GM19397 (cell line): ENCODE results near the gene RBM26.

ENCODE experiments used
- ATAC-seq: cut with Tn5 transposase; IDR thresholded peaks from one replicate; pipeline ENCODE4 v1.9.1; 2021; ENCODE audit warnings: mild to moderate bottlenecking, moderate library complexity; ENCODE audit not compliant: unreplicated experiment

The RBM26 gene

DNA sequence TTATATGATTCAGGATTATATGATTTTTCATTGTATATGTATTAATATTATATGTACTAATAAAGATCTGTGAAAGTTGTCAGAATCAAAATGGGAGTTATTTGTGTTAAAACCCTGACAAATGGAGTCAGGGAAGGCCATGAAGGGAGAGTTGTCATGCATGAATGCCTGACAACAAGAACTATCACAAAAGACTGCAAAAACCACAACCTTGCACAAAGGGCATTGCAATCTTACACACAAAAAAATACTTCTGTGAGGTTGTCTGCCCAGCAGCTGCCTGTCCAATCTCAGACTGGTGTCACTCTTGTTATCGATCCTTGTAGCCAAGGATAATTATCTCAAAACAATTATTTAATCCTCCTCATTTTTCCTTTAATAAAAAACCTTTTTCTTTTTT, 21.2 kb upstream of the RBM26 start:
- ATAC-seq: no peak

DNA sequence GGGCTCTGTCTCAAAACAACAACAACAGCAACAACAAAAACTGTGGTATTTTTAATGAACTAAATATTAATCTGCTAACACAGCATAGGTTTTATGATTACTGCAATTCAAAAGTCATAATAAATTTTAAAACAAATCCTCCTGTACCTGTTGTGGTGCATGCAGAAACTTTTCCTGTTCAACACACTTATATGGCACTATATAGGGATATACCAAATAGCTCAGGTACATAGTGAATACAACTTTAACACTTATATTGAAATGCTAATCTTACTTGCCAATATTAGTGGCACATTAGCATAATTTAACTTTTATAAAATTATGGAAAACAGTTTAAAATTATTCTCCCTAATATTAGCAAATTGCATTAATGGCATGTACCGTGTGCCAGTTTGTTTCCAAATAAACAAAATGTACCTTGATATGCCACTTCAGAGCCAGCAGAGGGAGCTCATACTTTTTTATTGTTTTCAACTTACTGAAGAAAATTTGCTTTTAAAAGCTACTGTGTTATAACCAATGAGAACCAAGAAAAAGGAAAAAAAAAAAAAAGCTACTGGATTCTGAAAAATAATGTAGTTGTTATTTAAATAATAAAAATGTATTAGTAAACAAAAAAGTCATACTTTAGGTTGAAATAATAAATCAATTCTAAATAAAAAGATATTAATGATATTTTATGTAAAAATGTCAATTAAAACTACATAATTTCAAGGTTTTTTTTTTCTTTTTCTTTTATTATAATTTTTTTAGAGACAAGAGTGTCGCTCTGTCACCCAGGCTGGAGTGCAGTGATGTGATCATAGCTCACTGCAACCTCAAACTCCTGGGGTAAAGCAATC, 18.0 kb upstream of the RBM26 start:
- peak; percentile 66 for ATAC-seq

DNA sequence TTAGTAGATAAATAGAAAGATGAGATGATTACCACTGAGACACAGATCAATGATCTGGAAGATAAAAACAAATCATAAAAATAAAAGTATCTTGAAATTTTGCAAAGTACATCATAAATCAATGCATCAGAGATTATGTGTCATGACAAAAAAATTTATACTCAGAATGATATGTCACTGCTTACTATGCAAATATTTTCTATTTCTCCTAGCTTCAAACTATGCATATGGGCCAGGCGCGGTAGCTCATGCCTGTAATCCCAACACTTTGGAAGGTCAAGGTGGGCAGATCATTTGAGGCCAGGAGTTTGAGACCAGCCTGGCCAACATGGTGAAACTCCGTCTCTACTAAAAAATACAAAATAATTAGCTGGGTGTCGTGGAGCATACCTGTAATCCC, 17.3 kb upstream of the RBM26 start:
- no peak for ATAC-seq

DNA sequence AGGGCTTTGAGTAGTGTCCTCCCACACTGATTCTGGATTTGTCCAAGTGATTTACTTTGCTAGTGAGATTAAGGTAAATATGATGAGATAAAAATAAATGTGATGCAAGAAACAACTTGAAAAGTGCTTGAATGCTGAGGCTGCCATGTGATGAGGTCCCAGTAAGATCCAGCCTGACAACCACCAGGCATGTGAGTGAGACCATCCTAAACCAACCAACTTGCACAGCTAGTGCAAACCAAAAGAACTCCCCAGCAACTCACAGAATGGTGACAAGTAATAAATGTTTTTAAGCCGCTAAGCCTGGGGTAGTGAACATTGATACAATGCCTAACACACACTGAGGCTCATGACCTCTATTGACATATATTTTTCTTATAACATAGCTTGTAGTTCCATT, 13.3 kb upstream of the RBM26 start:
- no peak for ATAC-seq

DNA sequence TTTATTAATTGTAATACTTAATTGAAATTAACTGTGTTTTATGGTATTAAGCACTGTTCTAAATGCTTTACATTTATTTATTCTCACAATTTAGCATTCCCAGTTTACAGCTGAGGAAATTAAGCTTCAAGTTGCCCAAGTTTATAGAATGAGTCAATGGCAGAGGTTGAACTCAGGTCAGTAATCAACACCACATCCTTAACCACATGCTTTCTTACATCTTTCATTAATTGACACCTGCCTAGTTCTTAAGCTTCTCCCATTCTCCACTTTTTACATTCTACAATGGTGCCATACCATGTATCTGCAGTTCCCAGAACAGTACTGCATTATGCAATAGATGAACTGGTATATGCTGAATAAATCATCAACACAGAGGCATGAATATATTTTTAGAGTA, 11.7 kb upstream of the RBM26 start:
- no peak for ATAC-seq

DNA sequence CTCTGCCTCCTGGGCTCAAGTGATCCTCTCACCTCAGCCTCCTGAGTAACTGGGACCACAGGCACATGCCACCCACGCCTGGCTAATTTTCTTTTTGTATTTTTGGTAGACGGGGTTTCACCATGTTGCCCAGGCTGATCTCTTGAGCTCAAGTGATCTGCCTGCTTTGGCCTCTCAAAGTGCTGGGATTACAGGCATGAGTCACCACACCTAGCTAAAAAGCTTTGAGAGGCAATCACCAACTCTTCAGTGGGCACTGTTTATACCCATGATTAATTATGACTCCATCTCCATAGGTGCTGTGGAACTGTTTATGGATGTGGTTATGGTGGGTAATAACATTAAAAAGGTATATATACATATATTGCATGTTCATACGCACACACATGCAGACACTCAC, 7.5 kb upstream of the RBM26 start:
- ATAC-seq: no peak

DNA sequence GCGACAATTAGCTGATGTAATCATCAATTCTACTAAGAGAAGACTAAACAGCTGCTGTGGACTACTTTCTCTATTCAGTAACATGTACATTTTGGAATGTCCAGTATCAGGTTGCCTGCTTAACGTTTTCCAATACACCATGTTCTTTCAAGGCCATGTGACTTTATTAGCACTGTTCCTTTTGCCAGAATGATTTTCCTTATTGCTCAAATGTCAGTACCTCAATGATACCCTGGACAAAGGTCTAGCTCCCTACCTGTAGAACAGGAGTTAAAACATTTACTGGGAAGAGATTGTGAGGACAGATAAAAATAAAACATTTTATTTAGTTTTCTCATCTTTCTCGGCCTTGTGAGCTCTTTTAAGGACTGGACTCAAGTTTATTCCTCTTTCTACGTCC, 3.8 kb upstream of the RBM26 start:
- no peak for ATAC-seq

DNA sequence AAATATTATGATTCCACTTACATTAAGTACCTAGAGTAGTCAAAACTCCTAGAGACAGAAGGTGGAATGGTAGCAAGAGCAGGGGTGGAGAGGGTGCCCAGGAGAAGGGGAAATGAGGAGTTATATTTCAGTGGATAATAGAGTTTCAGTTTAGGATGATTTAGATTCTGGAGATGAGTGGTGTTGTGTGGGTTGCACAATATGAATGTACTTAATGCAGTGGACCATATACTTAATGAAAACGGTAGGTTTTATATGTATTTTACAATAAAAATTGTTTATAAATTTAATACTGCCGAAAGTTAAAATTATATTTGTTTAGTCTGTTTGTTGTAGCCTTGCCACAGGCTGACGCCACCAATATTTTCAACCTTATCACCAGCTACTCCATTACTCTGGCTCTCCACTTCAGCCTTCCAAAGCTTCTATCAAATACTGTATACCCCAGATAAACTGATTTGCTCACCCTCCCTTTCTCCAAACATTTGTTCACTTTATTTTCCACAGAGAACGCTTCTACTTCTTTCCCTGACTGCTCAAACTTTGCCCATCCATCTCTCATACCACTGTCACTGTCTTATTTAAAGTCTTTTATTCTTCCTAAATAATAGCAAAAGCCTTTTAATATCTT, 1.4 kb upstream of the RBM26 start:
- ATAC-seq: no peak

DNA sequence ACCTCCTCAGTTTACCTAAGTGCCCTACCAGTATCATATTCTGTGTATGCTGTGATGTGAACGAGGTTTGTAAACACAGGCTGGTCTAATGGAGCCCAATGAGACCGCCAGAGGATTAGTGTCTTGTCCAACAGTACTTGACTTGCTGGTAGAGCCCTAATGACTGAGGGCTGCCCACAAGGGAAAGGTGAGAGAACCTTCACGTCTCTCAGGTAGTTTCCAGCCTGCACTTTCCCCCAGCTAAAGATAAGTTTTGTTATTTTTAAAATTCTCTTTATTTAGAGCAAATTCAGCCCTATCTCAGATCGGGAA, 498 bp upstream of the RBM26 start:
- ATAC-seq: peak; percentile 25

DNA sequence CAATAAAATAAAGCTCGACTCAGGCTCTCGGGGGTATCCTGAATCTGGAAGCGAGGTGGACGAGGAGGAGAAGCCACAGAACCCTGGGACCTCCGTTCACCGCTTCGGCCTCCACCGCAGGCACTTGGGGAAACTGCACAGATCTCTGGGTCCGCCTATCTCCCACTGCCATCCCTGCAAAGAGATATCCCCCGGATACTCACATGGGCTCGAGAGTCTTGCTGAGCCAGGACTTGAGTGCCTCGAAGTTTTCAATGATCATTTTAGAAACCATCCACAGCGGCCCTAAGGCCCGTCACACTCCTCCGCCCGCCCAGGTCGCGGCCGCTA, 589 bp downstream of the RBM26 start:
- peak; percentile 49 for ATAC-seq

DNA sequence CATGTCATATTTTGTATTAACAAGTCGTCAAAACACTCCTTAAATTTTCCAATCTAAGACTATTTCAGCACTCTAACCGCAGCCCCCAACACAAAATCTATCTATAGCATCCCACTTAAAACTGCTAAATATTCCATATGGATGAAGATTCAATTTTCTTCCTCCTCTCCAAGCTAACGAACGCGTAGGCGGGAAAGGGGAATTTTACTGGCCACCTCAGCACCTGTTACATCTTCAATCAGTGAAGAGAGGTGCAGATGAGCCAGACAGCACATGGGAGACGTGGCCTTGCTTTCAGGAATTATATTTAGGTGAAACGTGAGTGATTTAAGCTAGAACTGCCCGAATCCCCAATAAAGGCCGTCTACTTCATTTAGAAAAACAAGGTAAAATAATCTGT, 1.1 kb downstream of the RBM26 start:
- no peak for ATAC-seq

DNA sequence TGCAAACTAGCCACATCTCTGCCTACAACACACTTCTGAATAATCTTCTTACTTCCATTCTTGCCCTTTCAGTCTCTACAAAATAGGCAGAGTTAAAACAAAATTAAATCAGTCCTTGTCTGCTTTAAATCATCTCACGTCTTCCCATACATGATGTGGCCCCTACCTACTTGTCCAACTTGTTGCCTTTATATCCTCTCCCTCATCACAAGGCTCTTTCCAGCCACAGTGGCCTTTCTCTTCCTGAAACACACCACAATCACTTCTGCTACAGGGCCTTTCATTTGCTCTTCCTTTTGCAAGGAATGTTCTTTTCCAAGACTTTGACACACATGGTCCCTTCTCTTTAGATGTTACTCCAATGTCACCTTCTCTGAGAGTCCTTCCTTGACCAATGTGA, 1.7 kb downstream of the RBM26 start:
- no peak for ATAC-seq

DNA sequence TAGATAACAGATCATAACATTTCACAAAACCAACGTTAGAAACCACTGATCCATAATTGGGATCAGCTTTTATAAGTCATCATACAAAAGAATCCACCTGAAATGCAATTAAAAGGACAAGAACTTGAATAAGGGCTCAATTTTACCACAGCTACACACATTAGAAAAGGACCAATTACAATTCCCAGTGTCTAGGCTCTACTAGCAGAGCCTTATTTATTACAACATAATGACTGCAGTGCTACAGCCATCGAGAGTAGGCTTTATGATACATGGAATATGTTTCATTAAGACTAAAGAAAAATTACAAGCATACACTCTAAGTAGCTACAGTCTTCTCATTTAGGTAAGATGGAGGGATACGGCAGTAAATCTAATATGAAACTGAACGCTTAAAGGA, 2.9 kb downstream of the RBM26 start:
- no peak for ATAC-seq

DNA sequence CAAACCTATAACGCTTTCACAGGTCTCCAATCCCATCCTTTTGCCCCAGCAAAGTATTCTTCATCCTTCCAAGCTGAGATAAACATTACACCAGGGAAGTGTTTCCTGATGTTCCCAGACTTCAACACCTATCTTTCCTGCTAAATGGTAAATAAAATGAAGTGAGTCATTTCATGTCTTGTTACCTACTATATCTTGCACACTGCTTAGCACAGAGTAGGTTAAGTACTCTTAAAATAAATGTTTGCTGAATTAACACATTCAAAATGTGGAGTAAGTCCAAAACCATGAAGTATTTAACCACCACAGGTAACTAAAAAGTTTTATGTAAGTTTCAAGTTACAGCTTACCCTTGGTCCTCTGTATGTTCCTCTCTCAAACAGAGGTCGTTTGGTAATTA, 3.4 kb downstream of the RBM26 start:
- no peak for ATAC-seq

DNA sequence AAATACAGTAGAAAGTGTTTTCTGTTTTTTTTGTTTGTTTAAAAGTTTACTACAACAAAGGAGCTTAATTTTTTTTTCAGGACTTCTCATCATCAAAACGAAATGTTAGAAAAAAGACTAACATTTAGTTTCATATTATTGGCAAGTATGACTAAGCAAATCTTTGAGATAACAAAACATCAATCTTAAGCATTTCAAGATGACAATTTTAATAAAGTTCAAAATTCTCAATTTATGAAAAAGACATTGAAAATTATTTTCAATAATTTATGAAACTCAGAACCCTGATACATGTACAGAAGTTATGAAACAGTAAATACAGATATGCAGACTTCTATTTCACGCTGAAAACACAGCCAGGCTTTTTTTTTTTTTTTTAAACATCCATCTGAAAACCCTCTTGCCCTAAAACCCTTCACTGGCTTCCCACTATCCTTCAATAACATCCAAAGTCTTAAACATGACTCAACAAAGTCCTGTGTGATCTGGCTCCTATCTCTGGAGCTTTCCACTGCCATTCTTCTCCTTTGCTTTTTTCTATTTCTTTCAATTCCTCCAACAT, 3.9 kb downstream of the RBM26 start:
- no peak for ATAC-seq

DNA sequence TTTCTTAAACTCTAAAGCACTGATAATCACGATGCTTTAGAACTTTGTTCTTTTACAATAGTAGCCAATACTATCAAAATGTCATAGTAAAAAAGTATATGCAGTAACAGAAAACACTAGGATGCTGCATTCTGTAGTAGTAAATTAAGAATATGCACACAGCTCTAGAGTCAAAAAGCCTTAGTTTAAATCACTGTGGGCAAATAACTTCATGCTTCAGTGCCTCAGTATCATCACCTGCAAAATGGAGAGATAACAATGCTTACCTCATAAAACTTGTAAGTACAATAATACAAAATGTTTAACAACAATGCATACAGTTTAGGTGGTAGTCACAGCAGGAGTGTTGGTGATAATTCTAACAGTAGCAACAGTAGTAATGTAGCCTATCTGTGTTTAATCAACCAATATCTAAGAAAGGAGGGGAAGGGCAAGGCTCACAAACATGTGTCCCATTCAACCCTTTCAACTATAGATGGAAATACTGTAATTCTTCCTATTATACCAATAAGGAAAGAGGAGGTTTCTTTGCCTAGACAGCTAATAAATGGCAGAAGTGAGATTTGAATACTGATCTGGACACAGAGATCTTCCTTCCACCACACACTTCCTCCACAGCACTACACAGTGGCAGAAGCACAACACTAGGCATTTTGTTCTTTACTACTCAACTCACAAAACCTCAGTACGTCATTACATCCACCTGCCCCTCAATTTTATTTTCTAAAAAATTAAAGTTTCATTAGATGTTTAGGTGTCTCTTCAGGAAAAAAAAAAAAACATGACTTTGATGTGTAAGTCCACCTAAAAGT, 4.6 kb downstream of the RBM26 start:
- ATAC-seq: peak; percentile 33

DNA sequence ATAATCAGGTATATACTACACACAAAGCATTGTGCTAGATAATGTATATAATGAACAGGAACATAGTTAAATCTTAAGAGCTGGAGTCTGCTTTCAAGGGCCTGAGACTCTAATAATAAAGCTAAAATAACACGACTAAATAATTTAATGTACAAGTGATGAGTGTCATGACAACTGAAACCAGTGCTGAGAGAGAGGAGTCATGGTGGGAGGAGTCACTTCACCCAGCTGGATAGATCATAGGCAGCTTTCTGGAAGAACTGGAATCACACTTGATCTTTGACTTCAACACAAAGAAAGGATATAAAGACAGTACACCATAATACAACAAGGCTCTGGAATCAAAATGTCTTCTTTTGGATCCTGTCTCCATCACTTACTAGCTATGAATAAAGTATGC, 7.1 kb downstream of the RBM26 start:
- ATAC-seq: no peak

DNA sequence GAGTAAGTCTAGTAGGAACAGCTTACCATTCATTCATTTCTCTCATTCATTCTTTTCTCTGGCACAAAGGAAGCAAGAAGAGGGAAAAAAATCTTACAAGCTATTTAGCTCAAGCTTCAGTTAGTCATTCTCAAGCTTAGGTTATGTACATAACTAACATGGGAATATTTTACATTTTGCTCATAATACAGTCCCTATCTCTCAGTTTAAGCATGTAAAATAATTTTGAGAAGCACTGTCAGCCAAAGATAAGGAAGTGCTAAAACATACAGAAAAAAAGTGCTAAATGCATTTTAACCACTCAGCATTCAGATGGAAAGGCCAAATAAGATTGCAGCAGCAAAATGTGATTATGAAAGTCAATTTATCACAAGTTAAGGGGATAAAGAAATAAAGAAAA, 7.9 kb downstream of the RBM26 start:
- no peak for ATAC-seq

DNA sequence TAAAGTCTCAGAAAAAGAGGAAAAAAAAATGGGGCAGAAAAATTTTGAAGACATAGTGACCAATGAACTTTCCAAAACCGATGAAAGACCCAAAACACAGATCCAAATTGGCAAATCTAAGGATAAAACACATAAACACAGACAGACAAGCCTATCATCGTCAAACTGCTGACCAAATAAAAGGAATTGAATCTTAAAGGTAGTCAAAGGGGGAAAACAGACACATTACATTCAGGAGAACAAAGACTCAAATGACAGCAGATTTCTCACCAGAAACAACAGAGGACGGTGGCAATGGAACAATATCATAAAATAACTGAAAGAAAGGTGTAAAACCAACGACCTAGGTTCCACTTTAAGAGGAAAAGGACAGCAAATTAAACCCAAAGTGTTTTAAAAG, 10.2 kb downstream of the RBM26 start:
- no peak for ATAC-seq

DNA sequence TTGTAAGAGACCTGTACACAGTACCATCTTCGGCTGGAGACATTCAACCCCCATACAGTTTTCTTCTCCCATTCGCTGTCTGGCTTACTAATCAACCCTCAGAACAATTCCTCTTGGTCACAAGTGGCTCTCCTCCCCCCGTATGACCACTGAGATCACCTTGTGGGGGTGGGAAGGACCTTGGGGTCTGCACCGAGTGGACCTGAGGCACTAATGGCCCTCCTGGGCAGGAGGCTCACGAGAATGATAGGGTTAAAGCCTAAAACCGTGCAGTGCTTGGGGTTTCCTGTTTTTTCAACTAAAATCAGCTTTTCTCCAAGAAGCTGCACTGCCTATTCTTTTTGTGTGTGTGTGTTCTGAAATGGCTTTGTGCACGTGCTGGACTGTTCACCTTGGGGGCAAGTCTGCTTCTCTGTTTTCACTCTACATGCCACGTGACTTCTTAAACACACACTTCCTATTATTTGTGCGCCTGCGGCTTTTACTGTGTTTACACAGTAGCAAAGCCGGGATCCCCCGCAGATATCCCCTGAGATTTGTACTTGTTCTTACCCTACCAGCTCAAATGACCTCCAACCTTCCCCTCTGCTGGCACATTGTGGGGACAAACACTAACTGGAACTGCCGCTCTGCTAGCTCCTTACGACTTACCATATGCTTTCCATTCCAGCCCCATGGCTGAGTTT, 12.3 kb downstream of the RBM26 start:
- peak; percentile 60 for ATAC-seq

DNA sequence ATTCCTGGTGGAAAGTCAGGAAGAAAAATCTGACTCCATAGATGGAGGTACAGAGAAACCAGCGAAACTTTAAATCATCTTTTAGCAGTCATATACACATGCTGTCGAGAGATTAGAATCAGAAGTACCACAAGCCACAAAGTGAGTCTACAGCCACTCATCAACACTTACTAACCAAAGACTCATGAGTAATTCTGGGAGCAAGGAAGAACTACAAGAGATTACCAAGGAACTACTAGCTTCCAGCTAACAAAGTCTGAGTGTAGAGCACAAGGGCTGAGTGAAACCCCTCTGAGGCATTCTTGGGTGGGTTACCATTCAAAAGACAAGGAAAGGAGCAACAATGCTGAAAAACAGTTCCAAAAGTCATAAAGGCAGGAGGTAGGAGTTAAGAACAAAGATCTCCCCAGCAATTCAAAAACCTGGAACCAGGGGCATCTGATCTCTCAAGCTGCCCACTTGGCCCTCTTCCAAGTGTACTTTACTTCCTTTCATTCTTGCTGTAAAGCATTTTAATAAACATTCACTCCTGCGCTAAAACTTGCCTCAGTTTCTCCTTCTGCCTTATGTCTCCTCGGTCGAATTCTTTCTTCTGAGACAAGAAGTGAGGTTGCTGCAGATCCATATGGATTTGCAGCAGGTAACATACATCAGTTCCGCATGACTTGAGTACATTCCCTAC, 13.0 kb downstream of the RBM26 start:
- peak; percentile 40 for ATAC-seq
